ENCODE measurements around the gene ABHD16B. TPM values are rescaled to one million over a fixed set of nuclear protein-coding genes. Genes with fewer than 3 reads are reported as not detected.
A peak's percentile ranks its signal among the peaks of the same experiment; 100 is the strongest.

The ABHD16B gene
- total and polyA plus RNA-seq, 8 donors: 0.37 to 0.43 TPM; not detected in 6

DNA sequence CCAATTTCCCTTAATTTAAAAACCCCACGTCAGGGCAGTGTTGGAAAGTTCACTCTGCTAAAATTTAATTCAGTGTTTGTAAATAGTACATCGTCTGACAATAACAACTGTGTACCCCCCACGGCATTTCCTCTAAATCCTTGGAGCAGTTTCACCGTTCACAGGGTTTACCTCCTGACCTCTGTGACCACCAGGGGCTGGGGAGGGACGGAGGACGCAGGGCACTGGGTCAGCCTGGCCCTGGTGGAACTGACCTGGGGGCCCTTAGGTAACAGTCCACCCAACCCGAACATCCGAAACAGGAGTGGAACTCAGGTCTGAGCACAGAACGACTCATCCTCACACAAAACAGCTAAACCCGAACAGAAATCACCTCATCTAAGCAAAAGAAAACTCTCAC lies 32.3 kb upstream of the ABHD16B start:
- TF ChIP-seq POLR2A (IDR thresholded peaks at IDR 0.05): no peak
- TF ChIP-seq, protein P1, sequence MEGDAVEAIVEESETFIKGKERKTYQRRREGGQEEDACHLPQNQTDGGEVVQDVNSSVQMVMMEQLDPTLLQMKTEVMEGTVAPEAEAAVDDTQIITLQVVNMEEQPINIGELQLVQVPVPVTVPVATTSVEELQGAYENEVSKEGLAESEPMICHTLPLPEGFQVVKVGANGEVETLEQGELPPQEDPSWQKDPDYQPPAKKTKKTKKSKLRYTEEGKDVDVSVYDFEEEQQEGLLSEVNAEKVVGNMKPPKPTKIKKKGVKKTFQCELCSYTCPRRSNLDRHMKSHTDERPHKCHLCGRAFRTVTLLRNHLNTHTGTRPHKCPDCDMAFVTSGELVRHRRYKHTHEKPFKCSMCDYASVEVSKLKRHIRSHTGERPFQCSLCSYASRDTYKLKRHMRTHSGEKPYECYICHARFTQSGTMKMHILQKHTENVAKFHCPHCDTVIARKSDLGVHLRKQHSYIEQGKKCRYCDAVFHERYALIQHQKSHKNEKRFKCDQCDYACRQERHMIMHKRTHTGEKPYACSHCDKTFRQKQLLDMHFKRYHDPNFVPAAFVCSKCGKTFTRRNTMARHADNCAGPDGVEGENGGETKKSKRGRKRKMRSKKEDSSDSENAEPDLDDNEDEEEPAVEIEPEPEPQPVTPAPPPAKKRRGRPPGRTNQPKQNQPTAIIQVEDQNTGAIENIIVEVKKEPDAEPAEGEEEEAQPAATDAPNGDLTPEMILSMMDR (IDR thresholded peaks at IDR 0.05): no peak
- no peak for TF ChIP-seq EP300 (IDR thresholded peaks at IDR 0.05)
- no peak for TF ChIP-seq POLR2AphosphoS5 (IDR thresholded peaks at IDR 0.05)
- peaks cover 0 to 63% (median 30%) of the 10 kb centered on the region in 3 donors for H3K27me3 ChIP-seq
- DNase-seq: no peak
- peak overlapping the region in 3 of 5 donors; percentile 1 to 62 (median 8) for H3K27ac ChIP-seq
- WGBS, 5 donors: 59 to 72% (median 68%) methylated on average over 10 of the region's 10 CpGs
- H3K36me3 ChIP-seq: no peaks in the 10 kb centered on the region
- H3K9me3 ChIP-seq: no peaks in the 10 kb centered on the region
- H3K4me3 ChIP-seq: peak overlapping the region; percentile 7 to 84 (median 66)
- intact Hi-C loops (cut with DNase I; ENCODE audit: low total_unique reads): no loop called here
- H3K4me1 ChIP-seq: peaks cover 15 to 42% (median 39%) of the 10 kb centered on the region in 4 donors

GRCh38 chr20:63829603-63829944 lies 31.7 kb upstream of the ABHD16B start:
- Histone ChIP-seq H3K4me3 (peak overlapping the region; percentile 62 to 84 (median 74)), H3K9me3 (no peaks in the 10 kb centered on the region), H3K27me3 (peaks cover 0 to 63% (median 30%) of the 10 kb centered on the region in 3 donors), H3K27ac (peak overlapping the region in 4 of 5 donors; percentile 57 to 82 (median 72)), H3K36me3 (no peaks in the 10 kb centered on the region), H3K4me1 (peaks cover 18 to 48% (median 43%) of the 10 kb centered on the region in 4 donors)
- intact Hi-C loops (cut with DNase I; ENCODE audit: low total_unique reads): no loop called here
- DNase-seq: no peak
- TF ChIP-seq POLR2AphosphoS5 (IDR thresholded peaks at IDR 0.05): no peak
- TF ChIP-seq POLR2A (IDR thresholded peaks at IDR 0.05): no peak
- TF ChIP-seq, protein P1 (IDR thresholded peaks at IDR 0.05): no peak
- TF ChIP-seq EP300 (IDR thresholded peaks at IDR 0.05): no peak
- 12 to 16% (median 13%) methylated on average over 10 of the region's 10 CpGs for WGBS, 5 donors

GRCh38 chr20:63829945-63830835 lies 31.1 kb upstream of the ABHD16B start:
- peak overlapping the region; percentile 62 to 84 (median 74) for H3K4me3 ChIP-seq
- WGBS, 5 donors: 1 to 2% (median 1%) methylated on average over 25 to 88 of the region's 99 CpGs
- no peak for DNase-seq
- peaks cover 23 to 53% (median 48%) of the 10 kb centered on the region in 4 donors for H3K4me1 ChIP-seq
- no peaks in the 10 kb centered on the region for H3K9me3 ChIP-seq
- H3K27me3 ChIP-seq: peaks cover 0 to 63% (median 30%) of the 10 kb centered on the region in 3 donors
- peak overlapping the region in 4 of 5 donors; percentile 57 to 82 (median 72) for H3K27ac ChIP-seq
- TF ChIP-seq POLR2AphosphoS5 (IDR thresholded peaks at IDR 0.05): no peak
- TF ChIP-seq, protein P1 (IDR thresholded peaks at IDR 0.05): no peak
- H3K36me3 ChIP-seq: no peaks in the 10 kb centered on the region
- intact Hi-C loops (cut with DNase I; ENCODE audit: low total_unique reads): no loop called here

- WGBS, 5 donors: 0 to 2% (median 1%) methylated on average over 5 to 139 of the region's 147 CpGs; no CpG with 5 or more reads in 2 of the 5 donors
- Histone ChIP-seq H3K4me3 (peak within 1 kb of the TSS; percentile 62 to 84 (median 74)), H3K27ac (peak within 1 kb of the TSS; percentile 57 to 82 (median 74)), H3K27me3 (peaks cover 0 to 60% (median 30%) of the 10 kb centered on the region in 3 donors), H3K9me3 (no peaks in the 10 kb centered on the region), H3K36me3 (no peaks in the 10 kb centered on the region), H3K4me1 (peaks cover 26 to 55% (median 52%) of the 10 kb centered on the region in 4 donors)
- intact Hi-C loops (cut with DNase I; ENCODE audit: low total_unique reads): no loop called here
- DNase-seq: peak; percentile 62 to 73
- no peak for TF ChIP-seq POLR2A (IDR thresholded peaks at IDR 0.05)
- no peak for TF ChIP-seq POLR2AphosphoS5 (IDR thresholded peaks at IDR 0.05)
- no peak for TF ChIP-seq EP300 (IDR thresholded peaks at IDR 0.05)
- TF ChIP-seq, protein P1 (IDR thresholded peaks at IDR 0.05): no peak
Observed at GRCh38 chr20:63830841-63831588, 30.3 kb upstream of the ABHD16B start, which contains the start of gene ZBTB46. TSS of gene ZBTB46 (minus strand) at chr20:63831264. CDS start at chr20:63790757, 40,507 bp downstream.

All from stomach (tissue), 9 donors.